Liver (tissue), 9 donors: Measurements from ENCODE around the gene PAPOLA. TPM values are rescaled to one million over a fixed set of nuclear protein-coding genes. Genes with fewer than 3 reads are reported as not detected.

Source experiments
- DNase-seq: peaks from one replicate; pipeline ENCODE4 v3.0.0-alpha.2; 2017; ENCODE audit warnings: low spot score
- H3K27ac ChIP-seq, 2 donors: one replicate each; pipeline ENCODE4 v1.7.0; 2013; ENCODE audit warnings: inconsistent platforms in 2 of 2, low read length in 2 of 2, control low read depth in 1 of 2, low read depth in 1 of 2, mild to moderate bottlenecking in 1 of 2
- H3K27me3 ChIP-seq, 4 donors: one replicate each; pipeline versions ENCODE4 v1.6.1 to v1.7.0; 2013; ENCODE audit warnings: low read length in 3 of 4, inconsistent platforms in 1 of 4, mild to moderate bottlenecking in 1 of 4, moderate library complexity in 1 of 4; ENCODE audit not compliant: control insufficient read depth in 4 of 4, insufficient read depth in 4 of 4
- H3K36me3 ChIP-seq, 4 donors: one replicate each; pipeline versions ENCODE4 v1.6.1 to v1.7.0; 2013; ENCODE audit warnings: low read length in 3 of 4, mild to moderate bottlenecking in 3 of 4, low read depth in 1 of 4, moderate library complexity in 1 of 4; ENCODE audit not compliant: control insufficient read depth in 4 of 4, insufficient read depth in 3 of 4
- H3K4me1 ChIP-seq, 4 donors: one replicate each; pipeline versions ENCODE4 v1.6.1 to v1.7.0; 2013; ENCODE audit warnings: low read length in 3 of 4, mild to moderate bottlenecking in 3 of 4, moderate library complexity in 1 of 4; ENCODE audit not compliant: control insufficient read depth in 4 of 4, insufficient read depth in 4 of 4
- H3K4me3 ChIP-seq, 3 donors: one replicate each; pipeline versions ENCODE4 v1.6.1 to v1.7.0; 2013; ENCODE audit warnings: low read length in 3 of 3, control low read depth in 1 of 3, low read depth in 1 of 3, mild to moderate bottlenecking in 1 of 3
- H3K9ac ChIP-seq, 2 donors: one replicate each; pipeline ENCODE4 v1.7.0; 2013; ENCODE audit warnings: low read length in 2 of 2, mild to moderate bottlenecking in 2 of 2, moderate library complexity in 2 of 2, control low read depth in 1 of 2, low read depth in 1 of 2
- H3K9me3 ChIP-seq, 4 donors: one replicate each; pipeline versions ENCODE4 v1.6.1 to v1.7.0; 2013; ENCODE audit warnings: low read length in 3 of 4; ENCODE audit not compliant: control insufficient read depth in 4 of 4
- EGR1 ChIP-seq, 2 donors: IDR thresholded peaks; 2 replicates each; pipeline ENCODE4 v1.6.1; 2016 to 2018; ENCODE audit warnings: antibody characterized with exemption in 2 of 2, low read depth in 2 of 2
- FOXA1 ChIP-seq: IDR thresholded peaks from 2 replicates; pipeline ENCODE4 v1.6.1; 2016; ENCODE audit warnings: antibody characterized with exemption
- GABPA ChIP-seq, 2 donors: IDR thresholded peaks in 1 of 2; conservative IDR thresholded peaks in 1 of 2; 2 replicates each; pipeline ENCODE4 v1.6.1; 2016; ENCODE audit warnings: antibody characterized with exemption in 2 of 2, mild to moderate bottlenecking in 1 of 2, moderate library complexity in 1 of 2
- HNF4A ChIP-seq, 2 donors: conservative IDR thresholded peaks; 2 replicates each; pipeline ENCODE4 v1.6.1; 2016; ENCODE audit warnings: antibody characterized with exemption in 2 of 2, mild to moderate bottlenecking in 2 of 2
- HNF4G ChIP-seq: IDR thresholded peaks from 2 replicates; pipeline ENCODE4 v1.6.1; 2016; ENCODE audit warnings: antibody characterized with exemption
- JUND ChIP-seq, 2 donors: IDR thresholded peaks; 2 replicates each; pipeline ENCODE4 v1.6.1; 2016; ENCODE audit warnings: antibody characterized with exemption in 2 of 2
- NR2F2 ChIP-seq: IDR thresholded peaks from 2 replicates; pipeline ENCODE4 v1.6.1; 2016; ENCODE audit warnings: antibody characterized with exemption
- RAD21 ChIP-seq, 2 donors: IDR thresholded peaks; 2 replicates each; pipeline ENCODE4 v1.6.1; 2016; ENCODE audit warnings: antibody characterized with exemption in 2 of 2, mild to moderate bottlenecking in 2 of 2
- RXRA ChIP-seq, 2 donors: IDR thresholded peaks; 2 replicates each; pipeline ENCODE4 v1.6.1; 2017 to 2018; ENCODE audit warnings: antibody characterized with exemption in 2 of 2, mild to moderate bottlenecking in 1 of 2
- SP1 ChIP-seq: IDR thresholded peaks from 2 replicates; pipeline ENCODE4 v1.6.1; 2018; ENCODE audit warnings: antibody characterized with exemption, mild to moderate bottlenecking
- TAF1 ChIP-seq: conservative IDR thresholded peaks from 2 replicates; pipeline ENCODE4 v1.6.1; 2016; ENCODE audit warnings: antibody characterized with exemption, mild to moderate bottlenecking
- WGBS: extraction: QIAGEN DNeasy Blood & Tissue Kit; methylation state at CpG from one replicate; pipeline ENCODE4 v1.1.7; 2013; 5-methylcytosine and 5-hydroxymethylcytosine counted together
- polyA plus RNA-seq, 2 donors: library from polyadenylated mRNA; stranded (reverse) in 1 of 2; unstranded in 1 of 2; fragments of 200-250 nt in 1 of 2; fragments of >200 nt in 1 of 2; fragmentation: Nextera tagmentation in 1 of 2; extraction: Ambion mirVana in 1 of 2; gene quantifications; one replicate each; pipeline versions ENCODE4 v1.2.1 to v1.2.3, GENCODE V29; 2013 to 2015
- total RNA-seq, 2 donors: library from RNA; depleted of rRNA; stranded (reverse); fragments of >200 nt; gene quantifications; one replicate each; pipeline ENCODE4 v1.2.3, GENCODE V29; 2014
- TF ChIP-seq, protein P1 (sequence below): fragments of 150-350 bp; IDR thresholded peaks from 2 replicates; pipeline ENCODE4 v1.5.1; 2017; ENCODE audit warnings: improper control_type of control experiment, low read depth, low read length; ENCODE audit not compliant: missing input control
- TF ChIP-seq, protein P2 (sequence below): IDR thresholded peaks from 2 replicates; pipeline ENCODE4 v1.6.1; 2016; ENCODE audit warnings: antibody characterized with exemption
- TF ChIP-seq, protein P3 (sequence below): IDR thresholded peaks from 2 replicates; pipeline ENCODE4 v1.6.1; 2016; ENCODE audit warnings: antibody characterized with exemption
- TF ChIP-seq, protein P4 (sequence below): IDR thresholded peaks from 2 replicates; pipeline ENCODE4 v1.6.1; 2016; ENCODE audit warnings: antibody characterized with exemption, mild to moderate bottlenecking
- TF ChIP-seq, protein P5 (sequence below): IDR thresholded peaks from 2 replicates; pipeline ENCODE4 v1.6.1; 2016; ENCODE audit warnings: antibody characterized with exemption
- donor health status: healthy.
- donor health status: healthy.
- donor health status: healthy.
- donor health status: healthy.
- donor health status: healthy.

Gene PAPOLA
- total and polyA plus RNA-seq, 4 donors, result 29.4 to 107 (median 71.6) TPM

DNA sequence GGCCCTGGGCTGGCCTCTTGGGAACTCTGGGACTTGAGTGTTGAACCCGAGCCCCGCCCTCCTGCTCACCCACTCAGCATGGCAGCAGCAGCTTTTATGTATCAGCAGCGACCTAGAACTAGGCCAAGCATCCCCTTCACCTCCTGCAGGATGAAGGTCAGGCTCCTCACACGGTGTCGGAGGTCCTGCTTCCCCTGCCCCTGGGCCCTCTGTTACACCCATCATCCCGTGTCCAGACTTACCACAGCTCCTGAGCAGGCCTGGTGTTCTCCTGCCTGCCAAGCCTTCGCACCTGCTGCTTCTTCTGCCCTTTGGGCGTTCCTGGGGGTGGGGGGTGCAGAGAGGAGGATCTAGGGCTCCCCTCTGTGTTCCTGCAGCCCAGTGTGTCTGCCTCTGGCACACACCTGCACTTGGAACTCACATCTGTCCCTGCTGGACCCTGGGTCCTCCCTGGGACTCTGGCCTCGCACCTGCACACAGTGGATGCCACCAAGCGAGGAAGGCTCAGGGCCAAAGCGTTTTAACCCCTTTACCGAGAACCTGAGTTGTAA is 80.3 kb downstream of the PAPOLA start:
- 72% methylated on average over 12 of the region's 12 CpGs for WGBS
- no peaks in the 10 kb centered on the region for H3K4me1 ChIP-seq
- H3K27ac ChIP-seq, result no peak overlapping the region
- no peaks in the 10 kb centered on the region for H3K36me3 ChIP-seq
- no peaks in the 10 kb centered on the region for H3K27me3 ChIP-seq
- DNase-seq, result no peak
- TF ChIP-seq, protein P1, sequence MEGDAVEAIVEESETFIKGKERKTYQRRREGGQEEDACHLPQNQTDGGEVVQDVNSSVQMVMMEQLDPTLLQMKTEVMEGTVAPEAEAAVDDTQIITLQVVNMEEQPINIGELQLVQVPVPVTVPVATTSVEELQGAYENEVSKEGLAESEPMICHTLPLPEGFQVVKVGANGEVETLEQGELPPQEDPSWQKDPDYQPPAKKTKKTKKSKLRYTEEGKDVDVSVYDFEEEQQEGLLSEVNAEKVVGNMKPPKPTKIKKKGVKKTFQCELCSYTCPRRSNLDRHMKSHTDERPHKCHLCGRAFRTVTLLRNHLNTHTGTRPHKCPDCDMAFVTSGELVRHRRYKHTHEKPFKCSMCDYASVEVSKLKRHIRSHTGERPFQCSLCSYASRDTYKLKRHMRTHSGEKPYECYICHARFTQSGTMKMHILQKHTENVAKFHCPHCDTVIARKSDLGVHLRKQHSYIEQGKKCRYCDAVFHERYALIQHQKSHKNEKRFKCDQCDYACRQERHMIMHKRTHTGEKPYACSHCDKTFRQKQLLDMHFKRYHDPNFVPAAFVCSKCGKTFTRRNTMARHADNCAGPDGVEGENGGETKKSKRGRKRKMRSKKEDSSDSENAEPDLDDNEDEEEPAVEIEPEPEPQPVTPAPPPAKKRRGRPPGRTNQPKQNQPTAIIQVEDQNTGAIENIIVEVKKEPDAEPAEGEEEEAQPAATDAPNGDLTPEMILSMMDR, result no peak
- TF ChIP-seq, protein P2, sequence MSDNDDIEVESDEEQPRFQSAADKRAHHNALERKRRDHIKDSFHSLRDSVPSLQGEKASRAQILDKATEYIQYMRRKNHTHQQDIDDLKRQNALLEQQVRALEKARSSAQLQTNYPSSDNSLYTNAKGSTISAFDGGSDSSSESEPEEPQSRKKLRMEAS, result no peak
- TF ChIP-seq TAF1, result no peak
- no peak for TF ChIP-seq EGR1 (IDR thresholded peaks at IDR 0.05; ENCODE audit: low read depth in 2 of 2)
- TF ChIP-seq SP1, result no peak
- no peak for TF ChIP-seq FOXA1
- no peak for TF ChIP-seq RXRA (IDR thresholded peaks at IDR 0.05)
- TF ChIP-seq, protein P3, sequence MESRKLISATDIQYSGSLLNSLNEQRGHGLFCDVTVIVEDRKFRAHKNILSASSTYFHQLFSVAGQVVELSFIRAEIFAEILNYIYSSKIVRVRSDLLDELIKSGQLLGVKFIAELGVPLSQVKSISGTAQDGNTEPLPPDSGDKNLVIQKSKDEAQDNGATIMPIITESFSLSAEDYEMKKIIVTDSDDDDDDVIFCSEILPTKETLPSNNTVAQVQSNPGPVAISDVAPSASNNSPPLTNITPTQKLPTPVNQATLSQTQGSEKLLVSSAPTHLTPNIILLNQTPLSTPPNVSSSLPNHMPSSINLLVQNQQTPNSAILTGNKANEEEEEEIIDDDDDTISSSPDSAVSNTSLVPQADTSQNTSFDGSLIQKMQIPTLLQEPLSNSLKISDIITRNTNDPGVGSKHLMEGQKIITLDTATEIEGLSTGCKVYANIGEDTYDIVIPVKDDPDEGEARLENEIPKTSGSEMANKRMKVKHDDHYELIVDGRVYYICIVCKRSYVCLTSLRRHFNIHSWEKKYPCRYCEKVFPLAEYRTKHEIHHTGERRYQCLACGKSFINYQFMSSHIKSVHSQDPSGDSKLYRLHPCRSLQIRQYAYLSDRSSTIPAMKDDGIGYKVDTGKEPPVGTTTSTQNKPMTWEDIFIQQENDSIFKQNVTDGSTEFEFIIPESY, result no peak
- no peak for TF ChIP-seq GABPA (IDR thresholded peaks at IDR 0.05 in 1 of 2, conservative IDR thresholded peaks at IDR 0.05 in 1 of 2)
- TF ChIP-seq RAD21 (IDR thresholded peaks at IDR 0.05), result no peak
- TF ChIP-seq HNF4G, result no peak
- TF ChIP-seq, protein P4, sequence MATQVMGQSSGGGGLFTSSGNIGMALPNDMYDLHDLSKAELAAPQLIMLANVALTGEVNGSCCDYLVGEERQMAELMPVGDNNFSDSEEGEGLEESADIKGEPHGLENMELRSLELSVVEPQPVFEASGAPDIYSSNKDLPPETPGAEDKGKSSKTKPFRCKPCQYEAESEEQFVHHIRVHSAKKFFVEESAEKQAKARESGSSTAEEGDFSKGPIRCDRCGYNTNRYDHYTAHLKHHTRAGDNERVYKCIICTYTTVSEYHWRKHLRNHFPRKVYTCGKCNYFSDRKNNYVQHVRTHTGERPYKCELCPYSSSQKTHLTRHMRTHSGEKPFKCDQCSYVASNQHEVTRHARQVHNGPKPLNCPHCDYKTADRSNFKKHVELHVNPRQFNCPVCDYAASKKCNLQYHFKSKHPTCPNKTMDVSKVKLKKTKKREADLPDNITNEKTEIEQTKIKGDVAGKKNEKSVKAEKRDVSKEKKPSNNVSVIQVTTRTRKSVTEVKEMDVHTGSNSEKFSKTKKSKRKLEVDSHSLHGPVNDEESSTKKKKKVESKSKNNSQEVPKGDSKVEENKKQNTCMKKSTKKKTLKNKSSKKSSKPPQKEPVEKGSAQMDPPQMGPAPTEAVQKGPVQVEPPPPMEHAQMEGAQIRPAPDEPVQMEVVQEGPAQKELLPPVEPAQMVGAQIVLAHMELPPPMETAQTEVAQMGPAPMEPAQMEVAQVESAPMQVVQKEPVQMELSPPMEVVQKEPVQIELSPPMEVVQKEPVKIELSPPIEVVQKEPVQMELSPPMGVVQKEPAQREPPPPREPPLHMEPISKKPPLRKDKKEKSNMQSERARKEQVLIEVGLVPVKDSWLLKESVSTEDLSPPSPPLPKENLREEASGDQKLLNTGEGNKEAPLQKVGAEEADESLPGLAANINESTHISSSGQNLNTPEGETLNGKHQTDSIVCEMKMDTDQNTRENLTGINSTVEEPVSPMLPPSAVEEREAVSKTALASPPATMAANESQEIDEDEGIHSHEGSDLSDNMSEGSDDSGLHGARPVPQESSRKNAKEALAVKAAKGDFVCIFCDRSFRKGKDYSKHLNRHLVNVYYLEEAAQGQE, result no peak
- no peak overlapping the region for H3K4me3 ChIP-seq
- no peak overlapping the region for H3K9ac ChIP-seq
- H3K9me3 ChIP-seq, result no peaks in the 10 kb centered on the region

DNA sequence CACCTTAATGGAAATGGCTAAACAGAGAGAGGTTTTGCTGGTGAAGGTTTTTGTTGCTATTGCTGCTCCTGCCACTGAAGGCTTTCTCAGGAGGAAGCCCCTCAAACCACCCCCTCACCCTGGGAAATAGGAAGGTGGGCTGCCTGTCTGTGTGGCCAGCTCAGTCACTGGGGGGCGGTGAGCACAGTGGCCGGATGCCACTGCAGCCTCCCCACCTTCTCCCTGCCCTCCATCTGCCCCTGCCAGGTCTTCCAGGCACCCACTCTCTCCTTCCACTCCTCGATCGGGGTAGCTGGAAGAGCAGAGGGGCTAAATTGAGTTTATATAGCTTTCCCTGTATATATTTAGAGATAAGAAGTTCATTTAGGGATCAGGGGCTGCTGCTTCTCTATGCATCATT is 80.8 kb downstream of the PAPOLA start:
- DNase-seq, result no peak
- Histone ChIP-seq H3K27ac (no peak overlapping the region), H3K9ac (no peak overlapping the region), H3K27me3 (no peaks in the 10 kb centered on the region), H3K4me3 (no peak overlapping the region), H3K9me3 (no peaks in the 10 kb centered on the region), H3K36me3 (no peaks in the 10 kb centered on the region), H3K4me1 (no peaks in the 10 kb centered on the region)
- WGBS, result 72% methylated on average over 4 of the region's 4 CpGs
- TF ChIP-seq HNF4A (conservative IDR thresholded peaks at IDR 0.05), result no peak
- TF ChIP-seq HNF4G, result no peak
- TF ChIP-seq NR2F2, result no peak
- TF ChIP-seq, protein P3, result no peak
- TF ChIP-seq SP1, result no peak
- TF ChIP-seq, protein P5, sequence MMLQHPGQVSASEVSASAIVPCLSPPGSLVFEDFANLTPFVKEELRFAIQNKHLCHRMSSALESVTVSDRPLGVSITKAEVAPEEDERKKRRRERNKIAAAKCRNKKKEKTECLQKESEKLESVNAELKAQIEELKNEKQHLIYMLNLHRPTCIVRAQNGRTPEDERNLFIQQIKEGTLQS, result no peak
- no peak for TF ChIP-seq RXRA (IDR thresholded peaks at IDR 0.05)
- TF ChIP-seq, protein P1, result no peak
- no peak for TF ChIP-seq RAD21 (IDR thresholded peaks at IDR 0.05)
- TF ChIP-seq, protein P2, result no peak
- no peak for TF ChIP-seq TAF1
- TF ChIP-seq JUND (IDR thresholded peaks at IDR 0.05), result no peak
